Activated CD8-positive, alpha-beta memory T cell treated with anti-CD3 and anti-CD28 coated beads, Interleukin-2, amount 50 U/mL, for 24 hours (primary cell): Measurements from ENCODE around the gene ZNF23.

Experiments used
- DNase-seq: peaks from one replicate; pipeline ENCODE4 v3.0.0-alpha.2; 2020; ENCODE audit errors: extremely low read depth

ZNF23 gene

DNA sequence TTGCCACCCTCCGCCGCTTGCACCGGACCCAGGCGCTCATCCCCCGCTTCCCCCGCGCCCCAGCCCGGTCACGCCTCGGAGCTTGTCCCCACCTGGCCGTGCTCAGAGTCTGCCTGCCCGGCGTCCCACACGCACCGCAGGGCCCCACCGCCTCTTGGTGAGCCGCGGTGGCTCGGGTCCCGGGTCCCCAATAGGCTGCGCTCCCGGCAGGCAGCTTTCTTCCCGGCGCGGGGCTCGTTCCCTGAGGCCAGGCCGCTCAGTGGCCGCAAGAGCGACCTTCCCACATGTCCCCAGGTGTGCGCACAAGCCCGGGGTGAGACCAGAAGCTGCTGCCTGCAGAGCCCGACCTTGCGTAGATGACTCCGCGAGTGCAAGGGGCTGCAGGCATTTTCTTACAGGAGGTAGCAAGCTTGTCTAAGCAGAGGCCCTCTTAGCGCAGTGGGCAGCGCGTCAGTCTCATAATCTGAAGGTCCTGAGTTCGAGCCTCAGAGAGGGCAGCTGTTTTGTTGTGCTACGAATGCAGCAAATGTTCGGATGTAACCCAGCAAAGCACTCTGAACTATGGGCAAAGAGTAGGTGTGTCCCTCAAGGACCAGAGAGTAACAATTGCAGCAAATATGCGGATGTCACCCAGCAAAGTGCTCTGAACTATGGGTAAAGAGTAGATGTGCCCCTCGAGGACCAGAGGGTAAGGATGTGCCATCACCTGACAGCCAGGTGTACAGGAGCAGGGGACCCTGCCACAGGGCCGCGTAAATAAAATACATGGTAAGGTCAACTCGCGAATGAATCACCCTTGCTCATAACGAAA is 35.8 kb downstream of the ZNF23 start:
- no peak for DNase-seq

GRCh38 chr16:71425746-71426068 is 36.3 kb downstream of the ZNF23 start:
- no peak for DNase-seq

DNA sequence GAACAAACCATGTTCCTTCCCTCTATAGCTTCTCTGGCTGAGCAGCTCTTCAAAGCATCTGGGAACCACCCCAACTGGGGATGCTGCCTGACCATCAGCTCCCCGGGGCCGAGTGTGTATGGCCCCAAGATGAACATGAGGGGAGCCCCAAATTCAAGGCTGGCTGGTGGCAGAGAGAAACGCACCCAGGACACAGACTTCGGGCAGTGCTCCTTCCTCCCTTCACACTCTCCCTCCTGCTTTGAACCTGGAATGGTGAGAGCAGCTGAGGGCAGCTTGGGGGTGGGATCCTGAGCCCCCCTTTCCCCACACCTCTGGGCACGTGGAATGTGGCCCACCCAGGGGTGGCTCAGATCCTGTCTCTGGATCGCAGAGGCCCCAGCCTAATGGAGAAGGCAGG is 37.4 kb downstream of the ZNF23 start:
- DNase-seq, result no peak

- DNase-seq, result no peak
Measured at GRCh38 chr16:71423865-71424264, 38.2 kb downstream of the ZNF23 start.

DNA sequence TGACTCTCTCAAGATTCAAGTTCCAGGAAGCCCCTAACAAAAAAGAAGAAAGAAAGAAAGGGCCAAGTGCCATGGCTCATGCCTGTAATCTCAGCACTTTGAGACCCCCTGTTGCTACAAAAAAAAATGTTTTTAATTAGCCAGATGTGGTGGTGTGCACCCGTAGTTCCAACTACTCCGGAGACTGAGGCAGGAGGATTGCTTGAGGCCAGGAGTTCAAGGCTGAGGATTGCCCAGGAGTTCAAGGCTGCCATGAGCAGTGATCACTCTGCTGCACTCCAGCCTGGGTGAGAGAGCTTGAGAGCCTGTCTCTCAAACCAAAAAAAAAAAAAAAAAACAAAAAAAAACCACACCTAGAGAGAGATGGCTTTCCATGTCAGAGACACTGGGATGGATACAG is 39.0 kb downstream of the ZNF23 start:
- DNase-seq, result no peak

GRCh38 chr16:71421911-71422310 is 40.1 kb downstream of the ZNF23 start:
- DNase-seq, result no peak

GRCh38 chr16:71414038-71414437 is 48.0 kb downstream of the ZNF23 start:
- no peak for DNase-seq

GRCh38 chr16:71413341-71413740 is 48.7 kb downstream of the ZNF23 start:
- DNase-seq, result no peak

GRCh38 chr16:71412270-71413160 is 49.5 kb downstream of the ZNF23 start:
- DNase-seq, result peak; percentile 28

- no peak for DNase-seq
Measured at GRCh38 chr16:71410146-71410545, 51.9 kb downstream of the ZNF23 start.

GRCh38 chr16:71409011-71409775 is 52.9 kb downstream of the ZNF23 start:
- DNase-seq, result no peak

GRCh38 chr16:71408536-71408935 is 53.5 kb downstream of the ZNF23 start:
- no peak for DNase-seq

DNA sequence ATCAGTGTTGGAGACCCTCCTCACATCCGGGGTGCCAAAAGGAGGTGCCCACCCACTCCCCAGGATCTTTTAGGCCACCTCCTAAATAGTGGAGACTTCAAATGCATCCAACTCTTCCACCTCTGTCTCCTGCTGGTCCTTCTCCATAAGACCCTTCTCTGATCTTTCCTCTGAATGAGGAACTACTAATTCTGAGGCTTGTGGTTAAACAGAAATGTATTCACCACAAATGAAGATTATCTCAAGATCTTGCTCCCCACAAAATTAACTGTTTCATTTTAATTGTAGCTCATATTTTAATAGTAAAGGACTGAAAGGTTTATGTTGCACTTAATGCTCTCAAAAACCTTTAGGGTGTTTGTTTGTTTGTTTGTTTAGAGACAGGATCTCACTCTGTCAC is 54.3 kb downstream of the ZNF23 start:
- DNase-seq, result no peak

DNA sequence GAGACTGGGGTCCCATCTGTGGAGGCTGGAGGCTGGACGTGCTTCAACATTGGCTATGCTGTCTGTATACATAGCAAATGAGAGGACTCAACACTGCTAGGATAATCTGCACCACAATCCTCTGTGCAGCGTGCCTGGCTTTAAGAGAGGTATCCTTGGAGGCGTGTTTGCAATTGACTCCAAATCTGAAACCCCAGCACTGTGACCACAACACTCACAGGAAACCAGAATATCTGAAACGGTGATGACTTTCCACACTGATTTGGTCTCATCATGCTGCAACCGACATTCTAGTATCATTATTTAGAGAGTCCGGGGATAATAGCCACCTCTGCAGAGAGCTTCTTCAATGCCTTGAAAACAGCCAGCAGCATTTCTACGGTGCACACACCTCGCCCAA is 55.3 kb downstream of the ZNF23 start:
- DNase-seq, result no peak

GRCh38 chr16:71406316-71406715 is 55.7 kb downstream of the ZNF23 start:
- no peak for DNase-seq

DNA sequence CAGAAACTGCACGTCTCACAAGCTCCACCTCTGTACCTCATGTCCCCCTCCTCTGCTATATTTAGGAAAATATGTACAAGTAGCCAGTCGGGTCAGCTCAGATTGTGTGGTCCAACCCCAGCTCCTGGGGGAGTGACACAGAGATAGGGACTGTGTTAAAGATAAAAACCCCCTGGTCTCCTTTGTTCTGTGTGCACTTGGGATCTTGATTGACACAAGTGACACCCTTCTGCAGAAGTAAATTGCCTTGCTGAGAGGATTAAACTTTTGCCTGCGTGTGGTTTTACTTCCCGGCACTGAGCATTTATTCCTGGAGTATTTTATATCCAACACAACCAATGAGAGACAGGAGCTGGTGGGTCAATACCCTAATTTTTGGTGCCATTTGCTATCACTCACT is 57.7 kb downstream of the ZNF23 start:
- DNase-seq, result no peak

- no peak for DNase-seq
Measured at GRCh38 chr16:71402674-71403073, 59.4 kb downstream of the ZNF23 start.

GRCh38 chr16:71402007-71402406 is 60.0 kb downstream of the ZNF23 start:
- DNase-seq, result no peak

- no peak for DNase-seq
Measured at GRCh38 chr16:71399801-71400563, 62.1 kb downstream of the ZNF23 start.
